Activated gamma-delta T cell (primary cell): ENCODE results near the gene MFSD1.

ENCODE experiments used
- DNase-seq: peaks from one replicate; lab custom pipeline; 2025; lab: John Stamatoyannopoulos, UW

MFSD1 gene

GRCh38 chr3:158810823-158811724, 9.2 kb downstream of the MFSD1 start:
- DNase-seq: no peak

- DNase-seq: no peak
These were observed 17.4 kb downstream of the MFSD1 start for GRCh38 chr3:158819282-158819681.

- no peak for DNase-seq
These were observed 18.7 kb downstream of the MFSD1 start for GRCh38 chr3:158820521-158820920.

- DNase-seq: no peak
These were observed 20.0 kb downstream of the MFSD1 start for GRCh38 chr3:158821847-158822246.

GRCh38 chr3:158823426-158823825, 21.6 kb downstream of the MFSD1 start:
- no peak for DNase-seq

GRCh38 chr3:158827773-158828172, 25.9 kb downstream of the MFSD1 start:
- DNase-seq: no peak

- DNase-seq: no peak
These were observed 28.5 kb downstream of the MFSD1 start for GRCh38 chr3:158830391-158830790.

GRCh38 chr3:158831861-158832260, 30.0 kb downstream of the MFSD1 start:
- DNase-seq: no peak

GRCh38 chr3:158835631-158836030, 33.8 kb downstream of the MFSD1 start:
- no peak for DNase-seq

GRCh38 chr3:158836312-158836711, 34.5 kb downstream of the MFSD1 start:
- no peak for DNase-seq

- no peak for DNase-seq
These were observed 35.4 kb downstream of the MFSD1 start for GRCh38 chr3:158837240-158837639.

- no peak for DNase-seq
These were observed 38.1 kb downstream of the MFSD1 start for GRCh38 chr3:158839966-158840365.

- DNase-seq: no peak
These were observed 39.5 kb downstream of the MFSD1 start for GRCh38 chr3:158841387-158841786.

- DNase-seq: no peak
These were observed 41.1 kb downstream of the MFSD1 start for GRCh38 chr3:158842976-158843375.

- DNase-seq: no peak
These were observed 44.0 kb downstream of the MFSD1 start for GRCh38 chr3:158845765-158846350.

- no peak for DNase-seq
These were observed 45.1 kb downstream of the MFSD1 start for GRCh38 chr3:158846803-158847451.

GRCh38 chr3:158847452-158847821, 45.6 kb downstream of the MFSD1 start:
- DNase-seq: no peak

- DNase-seq: no peak
These were observed 46.0 kb downstream of the MFSD1 start for GRCh38 chr3:158847885-158848284.

GRCh38 chr3:158849757-158850156, 47.9 kb downstream of the MFSD1 start:
- DNase-seq: no peak

- no peak for DNase-seq
These were observed 57.5 kb downstream of the MFSD1 start for GRCh38 chr3:158859362-158859761.

- no peak for DNase-seq
These were observed 61.4 kb downstream of the MFSD1 start for GRCh38 chr3:158863247-158863646.

GRCh38 chr3:158864492-158864891, 62.6 kb downstream of the MFSD1 start:
- no peak for DNase-seq

- no peak for DNase-seq
These were observed 73.8 kb downstream of the MFSD1 start for GRCh38 chr3:158875700-158876099.
